HFF-Myc (cell line): Measurements from ENCODE around the gene STX16.

ENCODE experiments used
- DNase-seq: peaks from one replicate; pipeline ENCODE4 v3.0.0-alpha.2; 2011; ENCODE audit warnings: low read depth; ENCODE audit errors: extremely low read depth
- H3K4me3 ChIP-seq: replicated peaks from 2 replicates; pipeline ENCODE4 v1.5.1; 2011; ENCODE audit warnings: low read depth, mild to moderate bottlenecking, control low read depth, low read length
- CTCF ChIP-seq: IDR thresholded peaks from 2 replicates; pipeline ENCODE4 v1.5.1; 2012; ENCODE audit warnings: mild to moderate bottlenecking, low read depth, low read length, control low read depth; ENCODE audit errors: missing control alignments

STX16 gene

GRCh38 chr20:58697867-58698703 lies 47.0 kb downstream of the STX16 start:
- DNase-seq, result no peak
- no peak for TF ChIP-seq CTCF
- H3K4me3 ChIP-seq, result no peak overlapping the region

GRCh38 chr20:58698741-58699622 lies 47.9 kb downstream of the STX16 start:
- TF ChIP-seq CTCF, result no peak
- DNase-seq, result no peak
- no peak overlapping the region for H3K4me3 ChIP-seq

GRCh38 chr20:58699623-58700107 lies 48.6 kb downstream of the STX16 start:
- no peak for TF ChIP-seq CTCF
- DNase-seq, result no peak
- no peak overlapping the region for H3K4me3 ChIP-seq

GRCh38 chr20:58700121-58700821 lies 49.2 kb downstream of the STX16 start:
- no peak for DNase-seq
- no peak for TF ChIP-seq CTCF
- no peak overlapping the region for H3K4me3 ChIP-seq

GRCh38 chr20:58700823-58701222 lies 49.7 kb downstream of the STX16 start:
- H3K4me3 ChIP-seq, result no peak overlapping the region
- no peak for TF ChIP-seq CTCF
- no peak for DNase-seq

- DNase-seq, result no peak
- H3K4me3 ChIP-seq, result no peak overlapping the region
- no peak for TF ChIP-seq CTCF
These were observed 50.5 kb downstream of the STX16 start for GRCh38 chr20:58701431-58702160.
